B cell (primary cell): ENCODE data around the gene RSBN1L. TPM values are rescaled to one million over a fixed set of nuclear protein-coding genes. Genes with fewer than 3 reads are reported as not detected.

ENCODE experiments used
- ATAC-seq: fragments of 200-7000 bp; cut with Tn5 transposase; one replicate; pipeline ENCODE4 v1.10.0; 2021; ENCODE audit warnings: low read depth, mild to moderate bottlenecking, moderate number of reproducible peaks, moderate library complexity
- CTCF ChIA-PET: fragments of 350-600 bp; sonication (Branson Sonifier 250); formaldehyde crosslinking; loops from one replicate; lab custom pipeline; 2021; ENCODE audit warnings: antibody characterized with exemption, inconsistent platforms; lab: Charles Lee
- POLR2A ChIA-PET: fragments of 350-600 bp; sonication (Branson Sonifier 250); formaldehyde crosslinking; loops from one replicate; lab custom pipeline; 2021; ENCODE audit warnings: antibody characterized with exemption; lab: Charles Lee
- DNase-seq: peaks from one replicate; pipeline ENCODE4 v3.0.0; 2013
- H2AFZ ChIP-seq: 2 replicates; pipeline ENCODE4 v1.6.1; 2012; ENCODE audit warnings: mild to moderate bottlenecking, low read depth, low read length; ENCODE audit not compliant: insufficient read depth, poor library complexity, severe bottlenecking
- H3K27ac ChIP-seq, 2 donors: 1 replicate in 1 of 2; 2 replicates in 1 of 2; pipeline ENCODE4 v1.5.1; 2012 to 2013; ENCODE audit warnings: low read length in 2 of 2, mild to moderate bottlenecking in 2 of 2, moderate library complexity in 1 of 2
- H3K27me3 ChIP-seq, 4 experiments: fragments of 200-600 bp in 1 of 4; sonication (generic) in 1 of 4; replicated peaks in 1 of 4; 1 replicate in 2 of 4; 2 replicates in 2 of 4; pipeline versions ENCODE4 v1.6.1 to v1.7.0; 2013 to 2016; ENCODE audit warnings: low read length in 3 of 4, mild to moderate bottlenecking in 2 of 4, mixed read lengths in 1 of 4, moderate library complexity in 1 of 4; ENCODE audit not compliant: insufficient read depth in 4 of 4, control insufficient read depth in 3 of 4; ENCODE audit errors: control extremely low read depth in 1 of 4
- H3K36me3 ChIP-seq, 2 experiments: replicated peaks in 1 of 2; 1 replicate in 1 of 2; 2 replicates in 1 of 2; pipeline versions ENCODE4 v1.6.1 to v1.7.1; 2013; ENCODE audit warnings: low read length in 1 of 2; ENCODE audit not compliant: insufficient read depth in 2 of 2, control insufficient read depth in 1 of 2; ENCODE audit errors: control extremely low read depth in 1 of 2, extremely low read depth in 1 of 2
- H3K4me1 ChIP-seq, 2 donors: fragments of 200-600 bp in 1 of 2; sonication (generic) in 1 of 2; 1 replicate in 1 of 2; 2 replicates in 1 of 2; pipeline versions ENCODE4 v1.5.1 to v1.6.1; 2013 to 2017; ENCODE audit warnings: low read length in 2 of 2; ENCODE audit not compliant: control insufficient read depth in 2 of 2, insufficient read depth in 2 of 2
- H3K4me2 ChIP-seq: replicated peaks from 2 replicates; pipeline ENCODE3; 2012; ENCODE audit warnings: mild to moderate bottlenecking, low read depth, low read length; ENCODE audit not compliant: poor library complexity, severe bottlenecking
- H3K4me3 ChIP-seq, 5 experiments: fragments of 200-600 bp in 1 of 5; sonication (generic) in 1 of 5; 1 replicate in 3 of 5; 2 replicates in 2 of 5; pipeline versions ENCODE4 v1.5.1 to v1.7.0; 2011 to 2016; ENCODE audit warnings: low read length in 4 of 5, mild to moderate bottlenecking in 4 of 5, low read depth in 2 of 5, control low read depth in 1 of 5, moderate library complexity in 1 of 5; ENCODE audit not compliant: insufficient read depth in 1 of 5; ENCODE audit errors: control extremely low read depth in 1 of 5, extremely low read depth in 1 of 5
- H3K79me2 ChIP-seq: fragments of 200-600 bp; sonication (generic); one replicate; pipeline ENCODE4 v1.6.0; 2016; ENCODE audit warnings: low read length; ENCODE audit not compliant: control insufficient read depth, insufficient read depth
- H3K9ac ChIP-seq: fragments of 200-600 bp; sonication (generic); 2 replicates; pipeline ENCODE4 v1.6.1; 2017; ENCODE audit warnings: mild to moderate bottlenecking, low read length, moderate library complexity
- H3K9me3 ChIP-seq, 3 donors: one replicate each; pipeline versions ENCODE4 v1.6.1 to v1.7.1; 2013; ENCODE audit warnings: low read length in 2 of 3; ENCODE audit not compliant: control insufficient read depth in 2 of 3, insufficient read depth in 1 of 3; ENCODE audit errors: control extremely low read depth in 1 of 3
- H4K20me1 ChIP-seq: 2 replicates; pipeline ENCODE4 v1.6.0; 2012; ENCODE audit warnings: mild to moderate bottlenecking, low read length; ENCODE audit not compliant: insufficient read depth, control insufficient read depth, poor library complexity, severe bottlenecking
- H3K27ac Mint-ChIP-seq: one replicate; pipeline ENCODE4 v1.8.0; 2021; ENCODE audit warnings: mixed read lengths
- H3K27me3 Mint-ChIP-seq: one replicate; pipeline ENCODE4 v1.8.0; 2021; ENCODE audit warnings: mixed read lengths
- H3K4me1 Mint-ChIP-seq: one replicate; pipeline ENCODE4 v1.8.0; 2021; ENCODE audit warnings: mixed read lengths
- H3K4me3 Mint-ChIP-seq: one replicate; pipeline ENCODE4 v1.8.0; 2021; ENCODE audit warnings: mixed read lengths
- H3K9me3 Mint-ChIP-seq: one replicate; pipeline ENCODE4 v1.8.0; 2022; ENCODE audit warnings: mixed read lengths; ENCODE audit not compliant: insufficient read depth
- CTCF ChIP-seq: fragments of 200-600 bp; IDR thresholded peaks from one replicate; pipeline ENCODE4 v1.8.0; 2022; ENCODE audit warnings: antibody characterized with exemption, mild to moderate bottlenecking
- EZH2 ChIP-seq: IDR thresholded peaks from 2 replicates; pipeline ENCODE4 v1.6.1; 2012; ENCODE audit warnings: borderline replicate concordance, low read depth, mild to moderate bottlenecking, moderate library complexity, low read length; ENCODE audit not compliant: insufficient read depth, poor library complexity, severe bottlenecking
- WGBS: methylation state at CpG from one replicate; pipeline ENCODE4 v1.1.5; 2013; ENCODE audit warnings: missing lambda C conversion rate; ENCODE audit not compliant: insufficient coverage; 5-methylcytosine and 5-hydroxymethylcytosine counted together
- intact Hi-C: fragments of 100-400 bp; cut with micrococcal nuclease; formaldehyde crosslinking; loops from one replicate; pipeline ENCODE4 v1.10.0; 2022
- polyA plus RNA-seq: library from polyadenylated mRNA; depleted of rRNA; stranded (reverse); fragments of >200 nt; gene quantifications from 2 replicates; pipeline ENCODE4 v1.2.3, GENCODE V29; 2012
- total RNA-seq, 2 donors: library from RNA; stranded (reverse); fragments of 120-200 nt in 1 of 2; gene quantifications; 1 replicate in 1 of 2; 2 replicates in 1 of 2; pipeline versions ENCODE4 v1.2.3 to v1.2.4, GENCODE V29; 2013 to 2022

The RSBN1L gene
- total and polyA plus RNA-seq, 2 donors (not counting 1 experiment from before 2014, with no cell fraction given) = 17.0 to 47.0 TPM

DNA sequence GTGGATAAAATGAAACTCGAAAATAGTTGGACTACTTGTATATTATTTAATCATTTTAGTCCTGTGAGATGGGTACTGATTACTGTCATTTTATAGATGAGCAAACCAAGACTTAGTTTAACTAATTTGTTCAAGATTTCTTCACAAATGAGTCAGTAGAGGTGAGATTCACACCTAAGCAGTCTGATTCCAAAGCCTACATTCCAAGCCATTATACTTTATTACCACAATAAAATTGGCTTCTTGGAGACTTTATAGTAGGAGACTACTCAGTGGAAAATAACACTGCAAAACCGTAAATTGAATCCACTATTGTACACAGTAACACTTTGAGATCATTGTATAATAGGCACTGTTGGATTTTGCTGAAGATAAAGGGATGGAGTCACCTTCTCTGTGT lies 104.5 kb downstream of the RSBN1L start:
- DNase-seq = no peak
- peak overlapping the region in 1 of 2 donors; percentile 87 for H3K27ac ChIP-seq
- peak overlapping the region; percentile 88 for H3K9ac ChIP-seq
- peaks cover 94% of the 10 kb centered on the region for H3K79me2 ChIP-seq
- no peaks in the 10 kb centered on the region for H3K27me3 Mint-ChIP-seq
- H3K4me2 ChIP-seq = peak overlapping the region; percentile 88
- no CpG with 5 or more reads among the region's 2 CpGs for WGBS
- TF ChIP-seq CTCF (no peak), EZH2 (no peak)
- peaks cover 51 to 67% of the 10 kb centered on the region in 2 donors for H3K4me1 ChIP-seq
- H3K4me3 ChIP-seq = peak overlapping the region in 1 of 5 experiments; percentile 79
- H4K20me1 ChIP-seq = peaks cover 5% of the 10 kb centered on the region
- ATAC-seq = no peak
- no peaks in the 10 kb centered on the region for H3K36me3 ChIP-seq
- H3K4me1 Mint-ChIP-seq = peaks cover 84% of the 10 kb centered on the region
- no peak overlapping the region for H2AFZ ChIP-seq
- peak overlapping the region; percentile 68 for H3K27ac Mint-ChIP-seq
- peaks cover 0 to 2% (median 0%) of the 10 kb centered on the region in 3 donors for H3K9me3 ChIP-seq
- no peaks in the 10 kb centered on the region for H3K9me3 Mint-ChIP-seq
- intact Hi-C loops = loop anchor here (5.0 kb wide), 1 partner anchor 37 kb away; no protein-coding TSS in a partner anchor
- CTCF ChIA-PET = interaction anchor here (1.1 kb wide), 1 partner anchor 17 kb away, joined by 4 read pairs; no protein-coding TSS in a partner anchor
- POLR2A ChIA-PET = interaction anchor here (1.0 kb wide), 1 partner anchor 39 kb away, joined by 3 read pairs; no protein-coding TSS in a partner anchor
- H3K4me3 Mint-ChIP-seq = peak overlapping the region; percentile 91
- no peaks in the 10 kb centered on the region for H3K27me3 ChIP-seq
